ENCODE results near the gene CEP170. TPM values are rescaled to one million over a fixed set of nuclear protein-coding genes. Genes with fewer than 3 reads are reported as not detected.

The CEP170 gene
- total RNA-seq, 1 experiment from 2014 or later, result 97.7 TPM

GRCh38 chr1:243272401-243272800 is 17.3 kb upstream of the CEP170 start:
- no peak overlapping the region for H2BK12ac ChIP-seq (ENCODE audit: insufficient read length, low read depth, low read length)
- H3K27me3 Mint-ChIP-seq (ENCODE audit: low read depth), result no peaks in the 10 kb centered on the region
- no peak overlapping the region for H3K18ac ChIP-seq (ENCODE audit: insufficient read length, low read depth, low read length)
- no peak overlapping the region for H4K5ac ChIP-seq (ENCODE audit: insufficient read length, low read depth, low read length)
- H3K27ac ChIP-seq (ENCODE audit: insufficient read length, low read depth, low read length), result no peak overlapping the region
- no peak for DNase-seq
- H3K56ac ChIP-seq (ENCODE audit: insufficient read length, low read depth, low read length), result no peak overlapping the region
- H3K79me2 ChIP-seq (ENCODE audit: insufficient read depth, low read length), result no peaks in the 10 kb centered on the region
- H2AFZ ChIP-seq (ENCODE audit: low read length), result no peak overlapping the region
- H3K36me3 Mint-ChIP-seq (ENCODE audit: insufficient read depth in 1 of 3, low read depth in 3 of 3), result peaks cover 0 to 8% (median 0%) of the 10 kb centered on the region in 3 experiments; a peak in 3 of 7 replicates
- H3K79me1 ChIP-seq (ENCODE audit: insufficient read depth, low read depth, low read length, poor library complexity, severe bottlenecking), result no peaks in the 10 kb centered on the region
- no peak overlapping the region for H2BK15ac ChIP-seq (ENCODE audit: low read depth, low read length)
- no peaks in the 10 kb centered on the region for H3K9me3 ChIP-seq (ENCODE audit: control insufficient read depth, low read depth, low read length)
- H2AK5ac ChIP-seq (ENCODE audit: insufficient read length, low read length), result no peak overlapping the region
- no peak overlapping the region for H3K27ac Mint-ChIP-seq
- no peak overlapping the region for H2BK120ac ChIP-seq (ENCODE audit: low read depth, low read length, poor library complexity, severe bottlenecking)
- no peak overlapping the region for H3K14ac ChIP-seq (ENCODE audit: insufficient read depth, low read length)
- no peak overlapping the region for H3K9ac ChIP-seq (ENCODE audit: extremely low read depth, insufficient read length, low read length)
- H3T11ph ChIP-seq (ENCODE audit: low read length), result no peak overlapping the region
- peaks cover 2% of the 10 kb centered on the region; the same call in 1 of the 2 replicates for H3K4me1 ChIP-seq (ENCODE audit: insufficient read depth, low read length)
- no peak overlapping the region for H4K91ac ChIP-seq (ENCODE audit: insufficient read length, low read depth, low read length)
- no peak overlapping the region for H2BK20ac ChIP-seq (ENCODE audit: low read depth, low read length, poor library complexity, severe bottlenecking)
- no peak overlapping the region for H3K4me3 Mint-ChIP-seq
- no peak overlapping the region for H3K23ac ChIP-seq (ENCODE audit: insufficient read length, low read depth, low read length)
- H3K4ac ChIP-seq (ENCODE audit: low read depth, low read length), result no peak overlapping the region
- no peak overlapping the region for H4K8ac ChIP-seq (replicated peaks; ENCODE audit: insufficient read length, low read depth, low read length)
- no peak for TF ChIP-seq CTCF (conservative IDR thresholded peaks at IDR 0.05)
- H4K20me1 ChIP-seq (ENCODE audit: control insufficient read depth, insufficient read depth, insufficient read length), result no peaks in the 10 kb centered on the region
- H3K27me3 ChIP-seq (ENCODE audit: insufficient read depth, low read length), result no peaks in the 10 kb centered on the region
- H2BK5ac ChIP-seq (ENCODE audit: insufficient read length, low read length), result no peak overlapping the region
- peaks cover 2% of the 10 kb centered on the region for H3K23me2 ChIP-seq (ENCODE audit: insufficient read length, low read depth, low read length, poor library complexity, severe bottlenecking)
- H3K4me2 ChIP-seq (ENCODE audit: insufficient read depth, insufficient read length, low read length), result no peak overlapping the region
- H3K9me3 Mint-ChIP-seq, result no peaks in the 10 kb centered on the region; a peak in 1 of 5 replicates
- peaks cover 14% of the 10 kb centered on the region in 2 experiments for H3K4me1 Mint-ChIP-seq
